ENCODE measurements around the gene COX7A2L. TPM values are rescaled to one million over a fixed set of nuclear protein-coding genes. Genes with fewer than 3 reads are reported as not detected.
"Not testable (repeated sequence)": the region's sequence is repeated elsewhere in the genome, so short reads cannot be mapped to it uniquely, and the experiment has no call there.

The COX7A2L gene
- polyA plus RNA-seq, 1 donor (not counting 4 experiments of a cell fraction or from before 2014, with no cell fraction given): 172 TPM

- DNase-seq (ENCODE audit: low read depth, low spot score): no peak
- H3K4me1 ChIP-seq (ENCODE audit: control insufficient read depth, extremely low read depth, insufficient read depth, low read length): no peaks in the 10 kb centered on the region
- no peaks in the 10 kb centered on the region for H3K79me2 ChIP-seq (ENCODE audit: control insufficient read depth, insufficient read depth, low read length)
- no peaks in the 10 kb centered on the region for H3K27me3 ChIP-seq (ENCODE audit: control insufficient read depth, extremely low read depth, insufficient read depth, low read length)
- H3K9me1 ChIP-seq (ENCODE audit: control insufficient read depth, extremely low read depth, insufficient read depth, low read length): no peaks in the 10 kb centered on the region
- dilution Hi-C loops (cut with MboI; ENCODE audit: extremely low pct_ligation_motif_present, low sequenced_read_pairs): no loop called here
- H3K36me3 ChIP-seq (ENCODE audit: control insufficient read depth in 2 of 2, extremely low read depth in 1 of 2, insufficient read depth in 2 of 2, low read length in 2 of 2): no peaks in the 10 kb centered on the region
- TF ChIP-seq CTCF (optimal IDR thresholded peaks at IDR 0.05 in 1 of 3, IDR thresholded peaks at IDR 0.05 in 1 of 3, conservative IDR thresholded peaks at IDR 0.05 in 1 of 3; ENCODE audit: extremely low read depth in 1 of 3, insufficient read depth in 2 of 3, low read length in 3 of 3): no peak
- no peak for TF ChIP-seq EZH2 (IDR thresholded peaks at IDR 0.05; ENCODE audit: low read length)
- H3K4me3 ChIP-seq (ENCODE audit: control insufficient read depth in 2 of 3, extremely low read depth in 1 of 3, insufficient read depth in 2 of 3, low read depth in 1 of 3, low read length in 3 of 3): no peak overlapping the region
- no peak for FAIRE-seq
- no peak overlapping the region for H3K27ac ChIP-seq (ENCODE audit: control insufficient read depth, insufficient read depth, low read length)
- no peaks in the 10 kb centered on the region for H3K9me3 ChIP-seq (ENCODE audit: control insufficient read depth, low read depth, low read length)
- no peak overlapping the region for H3K4me2 ChIP-seq (ENCODE audit: control insufficient read depth, extremely low read depth, insufficient read depth, low read depth, low read length)
- no peaks in the 10 kb centered on the region for H4K20me1 ChIP-seq (ENCODE audit: control insufficient read depth, extremely low read depth, insufficient read depth, low read length)
- H3K9ac ChIP-seq (ENCODE audit: control insufficient read depth, extremely low read depth, insufficient read depth, low read length): no peak overlapping the region
- H2AFZ ChIP-seq (ENCODE audit: control insufficient read depth, low read length): no peak overlapping the region
Observed at GRCh38 chr2:42401773-42402172, 40.8 kb upstream of the COX7A2L start.

DNA sequence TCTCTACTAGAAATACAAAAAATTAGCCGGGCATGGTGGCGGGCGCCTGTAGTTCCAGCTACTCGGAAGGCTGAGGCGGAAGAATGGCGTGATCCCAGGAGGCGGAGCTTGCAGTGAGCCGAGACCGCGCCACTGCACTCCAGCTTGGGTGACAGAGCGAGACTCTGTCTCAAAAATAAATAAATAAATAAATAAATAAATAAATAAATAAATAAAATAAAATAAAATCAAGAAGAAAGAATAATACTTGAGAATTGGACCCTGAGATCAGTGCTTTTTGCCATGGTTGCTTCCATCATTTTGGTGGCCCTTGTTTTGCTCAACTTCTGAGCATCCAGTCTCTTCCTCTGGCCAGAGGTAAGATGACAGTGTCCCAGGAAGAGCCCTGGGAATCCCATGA is 37.0 kb upstream of the COX7A2L start:
- H3K79me2 ChIP-seq (ENCODE audit: control insufficient read depth, insufficient read depth, low read length); H3K9me3 ChIP-seq (ENCODE audit: control insufficient read depth, low read depth, low read length); FAIRE-seq; H3K4me1 ChIP-seq (ENCODE audit: control insufficient read depth, extremely low read depth, insufficient read depth, low read length); H3K4me3 ChIP-seq (ENCODE audit: control insufficient read depth in 2 of 3, extremely low read depth in 1 of 3, insufficient read depth in 2 of 3, low read depth in 1 of 3, low read length in 3 of 3); H3K9me1 ChIP-seq (ENCODE audit: control insufficient read depth, extremely low read depth, insufficient read depth, low read length); H3K9ac ChIP-seq (ENCODE audit: control insufficient read depth, extremely low read depth, insufficient read depth, low read length); H4K20me1 ChIP-seq (ENCODE audit: control insufficient read depth, extremely low read depth, insufficient read depth, low read length); H3K27me3 ChIP-seq (ENCODE audit: control insufficient read depth, extremely low read depth, insufficient read depth, low read length); dilution Hi-C loops (cut with MboI; ENCODE audit: extremely low pct_ligation_motif_present, low sequenced_read_pairs); H3K4me2 ChIP-seq (ENCODE audit: control insufficient read depth, extremely low read depth, insufficient read depth, low read depth, low read length); H3K27ac ChIP-seq (ENCODE audit: control insufficient read depth, insufficient read depth, low read length); DNase-seq (ENCODE audit: low read depth, low spot score); H2AFZ ChIP-seq (ENCODE audit: control insufficient read depth, low read length); H3K36me3 ChIP-seq (ENCODE audit: control insufficient read depth in 2 of 2, extremely low read depth in 1 of 2, insufficient read depth in 2 of 2, low read length in 2 of 2): not testable (repeated sequence)

DNA sequence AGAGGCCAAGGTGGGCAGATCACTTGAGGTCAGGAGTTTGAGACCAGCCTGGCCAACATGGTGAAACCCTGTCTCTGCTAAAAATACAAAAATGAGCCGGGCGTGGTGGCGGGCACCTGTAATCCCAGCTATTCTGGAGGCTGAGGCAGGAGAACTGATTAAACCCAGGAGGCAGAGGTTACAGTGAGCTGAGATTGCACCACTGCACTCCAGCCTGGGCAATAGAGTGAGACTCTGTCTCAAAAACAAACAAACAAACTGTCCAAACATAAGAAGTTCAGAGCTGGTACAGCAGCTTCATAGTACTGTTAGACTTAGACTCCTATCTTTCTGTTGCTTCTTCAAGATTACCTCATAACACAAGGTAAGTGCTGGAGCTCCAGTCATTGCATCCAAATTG is 32.3 kb upstream of the COX7A2L start:
- H3K36me3 ChIP-seq (ENCODE audit: control insufficient read depth in 2 of 2, extremely low read depth in 1 of 2, insufficient read depth in 2 of 2, low read length in 2 of 2); H3K27me3 ChIP-seq (ENCODE audit: control insufficient read depth, extremely low read depth, insufficient read depth, low read length); H3K9me3 ChIP-seq (ENCODE audit: control insufficient read depth, low read depth, low read length); DNase-seq (ENCODE audit: low read depth, low spot score); H4K20me1 ChIP-seq (ENCODE audit: control insufficient read depth, extremely low read depth, insufficient read depth, low read length); H3K4me3 ChIP-seq (ENCODE audit: control insufficient read depth in 2 of 3, extremely low read depth in 1 of 3, insufficient read depth in 2 of 3, low read depth in 1 of 3, low read length in 3 of 3); H3K4me1 ChIP-seq (ENCODE audit: control insufficient read depth, extremely low read depth, insufficient read depth, low read length); dilution Hi-C loops (cut with MboI; ENCODE audit: extremely low pct_ligation_motif_present, low sequenced_read_pairs); H3K9ac ChIP-seq (ENCODE audit: control insufficient read depth, extremely low read depth, insufficient read depth, low read length); H3K27ac ChIP-seq (ENCODE audit: control insufficient read depth, insufficient read depth, low read length); H3K79me2 ChIP-seq (ENCODE audit: control insufficient read depth, insufficient read depth, low read length); H3K4me2 ChIP-seq (ENCODE audit: control insufficient read depth, extremely low read depth, insufficient read depth, low read depth, low read length); H2AFZ ChIP-seq (ENCODE audit: control insufficient read depth, low read length); H3K9me1 ChIP-seq (ENCODE audit: control insufficient read depth, extremely low read depth, insufficient read depth, low read length); FAIRE-seq: not testable (repeated sequence)

All from keratinocyte (primary cell).